HG03025 (cell line): ENCODE data around the gene EAF1.
"Not testable (repeated sequence)": the region's sequence is repeated elsewhere in the genome, so short reads cannot be mapped to it uniquely, and the experiment has no call there.

ENCODE experiments used
- ATAC-seq: cut with Tn5 transposase; IDR thresholded peaks from one replicate; pipeline ENCODE4 v1.9.1; 2021; ENCODE audit warnings: mild to moderate bottlenecking, moderate library complexity; ENCODE audit not compliant: unreplicated experiment, low FRiP score

EAF1 gene

GRCh38 chr3:15476378-15476777, 49.0 kb downstream of the EAF1 start:
- ATAC-seq, result no peak

- no peak for ATAC-seq
Observed at GRCh38 chr3:15477951-15478639, 50.7 kb downstream of the EAF1 start.

GRCh38 chr3:15478640-15478979, 51.2 kb downstream of the EAF1 start:
- no peak for ATAC-seq

- ATAC-seq, result no peak
Observed at GRCh38 chr3:15479400-15480224, 52.2 kb downstream of the EAF1 start.

- ATAC-seq, result not testable (repeated sequence)
Observed at GRCh38 chr3:15484551-15484950, 57.2 kb downstream of the EAF1 start.

- no peak for ATAC-seq
Observed at GRCh38 chr3:15486020-15486419, 58.6 kb downstream of the EAF1 start.

GRCh38 chr3:15486979-15487378, 59.6 kb downstream of the EAF1 start:
- no peak for ATAC-seq

- no peak for ATAC-seq
Observed at GRCh38 chr3:15488002-15488401, 60.6 kb downstream of the EAF1 start.

GRCh38 chr3:15490158-15490557, 62.8 kb downstream of the EAF1 start:
- ATAC-seq, result no peak

GRCh38 chr3:15491143-15491542, 63.7 kb downstream of the EAF1 start:
- ATAC-seq, result no peak
